Activated T-cell treated with anti-CD3 and anti-CD28 coated beads for 1 hour (primary cell): Measurements from ENCODE around the gene PHGDH.

ENCODE experiments used
- DNase-seq: peaks from one replicate; pipeline ENCODE4 v3.0.0-alpha.2; 2020; ENCODE audit warnings: low read depth

PHGDH gene

GRCh38 chr1:119791377-119791776 is 79.6 kb downstream of the PHGDH start:
- DNase-seq, result no peak
